Pancreas (tissue), 10 donors: Measurements from ENCODE around the gene ACOT11. TPM values are rescaled to one million over a fixed set of nuclear protein-coding genes. Genes with fewer than 3 reads are reported as not detected.

Experiments used
- ATAC-seq, 4 donors: fragments of 200-7000 bp; cut with Tn5 transposase; one replicate each; pipeline versions ENCODE4 v1.8.0 to v1.9.1; 2020; ENCODE audit warnings: mild to moderate bottlenecking in 4 of 4, moderate library complexity in 4 of 4
- DNase-seq, 6 donors: peaks; one replicate each; pipeline ENCODE4 v3.0.0-alpha.2; 2020
- FAIRE-seq: peaks from 2 replicates; lab custom pipeline; 2012; peaks lifted over from hg19 to GRCh38; lab: Jason Lieb, UNC
- H3K27ac ChIP-seq, 4 donors: fragments of 200-600 bp; sonication (generic); 1 replicate in 3 of 4; 2 replicates in 1 of 4; pipeline versions ENCODE4 v1.5.0 to v1.8.0; 2020
- H3K27me3 ChIP-seq, 4 donors: fragments of 200-600 bp; one replicate each; pipeline ENCODE4 v1.8.0; 2021
- H3K36me3 ChIP-seq, 3 donors: fragments of 200-600 bp; sonication (generic) in 1 of 3; one replicate each; pipeline versions ENCODE4 v1.5.0 to v1.8.0; 2020 to 2021
- H3K4me1 ChIP-seq, 3 donors: fragments of 200-600 bp; one replicate each; pipeline ENCODE4 v1.8.0; 2021
- H3K4me3 ChIP-seq, 4 donors: fragments of 200-600 bp; sonication (generic) in 2 of 4; one replicate each; pipeline versions ENCODE4 v1.5.0 to v1.8.0; 2020 to 2021
- H3K9me3 ChIP-seq, 4 donors: fragments of 200-600 bp; one replicate each; pipeline ENCODE4 v1.8.0; 2021
- whole genome bisulfite sequencing, 2 donors: extraction: QIAGEN DNeasy Blood & Tissue Kit; methylation state at CpG; one replicate each; pipeline ENCODE4 v1.1.7; 2013; 5-methylcytosine and 5-hydroxymethylcytosine counted together
- intact Hi-C, 3 donors: fragments of 100-400 bp; cut with DNase I; formaldehyde crosslinking; loops; one replicate each; pipeline versions ENCODE4 v1.11.1 to v1.14.2; 2022
- polyA plus RNA-seq, 2 donors: library from polyadenylated mRNA; stranded (reverse); fragments of 200-250 nt; gene quantifications; one replicate each; pipeline ENCODE4 v1.2.3, GENCODE V29; 2013
- total RNA-seq, 6 donors: library from RNA; stranded (reverse); fragmentation: NEBNext Ultra II Directional in 4 of 6; extraction: Animal tissue kit (Norgen Biotek cat#: 25700) in 4 of 6; gene quantifications; one replicate each; pipeline versions ENCODE4 v1.2.1 to v1.2.4, GENCODE V29; 2021 to 2023
- TF ChIP-seq, protein P1 (sequence below), 4 donors: fragments of 200-600 bp; sonication (generic) in 3 of 4; IDR thresholded peaks; one replicate each; pipeline versions ENCODE4 v1.5.0 to v1.8.0; 2021; ENCODE audit warnings: antibody characterized with exemption in 4 of 4
- donor health status: healthy with polysubstance abuse.
- donor health status: DM: no; HTN: no; CAD: no; lungs with moderate emphysema.
- donor health status: DM: no; HTN: no; CAD: no.
- donor health status: control.
- donor health status: control.
- donor health status: Bipolar disorder and iron deficiency.
- donor health status: DM: yes; HTN: yes; CAD: no.
- donor health status: DM: no; HTN: no; CAD: no.
- donor health status: DM: no; HTN: no; CAD: no.
- donor health status: DM: yes; HTN: yes; CAD: no.

Gene ACOT11
- total and polyA plus RNA-seq, 8 donors: 2.6 to 6.7 (median 3.1) TPM

DNA sequence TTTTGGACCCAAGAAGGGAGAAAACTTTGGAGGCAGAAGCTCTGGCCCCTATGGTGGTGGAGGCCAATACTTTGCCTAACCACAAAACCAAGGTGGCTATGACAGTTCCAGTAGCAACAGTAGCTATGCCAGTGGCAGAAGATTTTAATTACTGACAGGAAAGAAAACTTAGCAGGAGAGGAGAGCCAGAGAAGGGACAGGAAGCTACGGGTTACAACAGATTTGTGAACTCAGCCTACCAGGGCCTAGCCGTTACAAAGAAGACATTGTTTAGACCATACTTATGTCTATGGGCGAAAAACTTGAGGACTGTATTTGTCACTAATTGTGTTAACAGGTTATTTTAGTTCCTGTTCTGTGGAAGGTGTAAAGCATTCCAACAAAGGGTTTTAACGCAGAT, 10.4 kb upstream of the ACOT11 start:
- ATAC-seq (no peak), FAIRE-seq (no peak), DNase-seq (no peak)
- H3K4me3 ChIP-seq: no peak overlapping the region
- H3K4me1 ChIP-seq: no peaks in the 10 kb centered on the region
- no peaks in the 10 kb centered on the region for H3K36me3 ChIP-seq
- H3K9me3 ChIP-seq: no peaks in the 10 kb centered on the region
- H3K27me3 ChIP-seq: no peaks in the 10 kb centered on the region
- WGBS, 2 donors: 57 to 71% methylated on average over 4 of the region's 4 CpGs
- TF ChIP-seq, protein P1, sequence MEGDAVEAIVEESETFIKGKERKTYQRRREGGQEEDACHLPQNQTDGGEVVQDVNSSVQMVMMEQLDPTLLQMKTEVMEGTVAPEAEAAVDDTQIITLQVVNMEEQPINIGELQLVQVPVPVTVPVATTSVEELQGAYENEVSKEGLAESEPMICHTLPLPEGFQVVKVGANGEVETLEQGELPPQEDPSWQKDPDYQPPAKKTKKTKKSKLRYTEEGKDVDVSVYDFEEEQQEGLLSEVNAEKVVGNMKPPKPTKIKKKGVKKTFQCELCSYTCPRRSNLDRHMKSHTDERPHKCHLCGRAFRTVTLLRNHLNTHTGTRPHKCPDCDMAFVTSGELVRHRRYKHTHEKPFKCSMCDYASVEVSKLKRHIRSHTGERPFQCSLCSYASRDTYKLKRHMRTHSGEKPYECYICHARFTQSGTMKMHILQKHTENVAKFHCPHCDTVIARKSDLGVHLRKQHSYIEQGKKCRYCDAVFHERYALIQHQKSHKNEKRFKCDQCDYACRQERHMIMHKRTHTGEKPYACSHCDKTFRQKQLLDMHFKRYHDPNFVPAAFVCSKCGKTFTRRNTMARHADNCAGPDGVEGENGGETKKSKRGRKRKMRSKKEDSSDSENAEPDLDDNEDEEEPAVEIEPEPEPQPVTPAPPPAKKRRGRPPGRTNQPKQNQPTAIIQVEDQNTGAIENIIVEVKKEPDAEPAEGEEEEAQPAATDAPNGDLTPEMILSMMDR (IDR thresholded peaks at IDR 0.05): no peak
- no peak overlapping the region for H3K27ac ChIP-seq
- intact Hi-C loops: no loop called here

DNA sequence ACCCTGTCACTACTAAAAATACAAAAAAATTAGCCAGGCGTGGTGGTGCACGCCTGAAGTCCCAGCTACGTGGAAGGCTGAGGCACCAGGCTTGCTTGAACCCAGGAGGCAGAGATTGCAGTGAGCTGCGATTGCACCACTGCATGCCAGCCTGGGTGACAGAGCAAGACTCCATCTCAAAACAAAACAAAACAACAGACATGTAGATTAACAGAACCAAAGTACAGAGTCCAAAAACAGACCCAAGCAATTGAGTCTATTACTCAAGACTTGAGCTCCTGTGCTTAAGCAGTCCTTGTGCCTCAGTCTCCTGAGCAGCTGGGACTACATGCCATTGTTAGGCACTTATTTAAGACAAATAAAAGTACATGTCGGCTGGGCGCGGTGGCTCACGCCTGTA, 9.5 kb upstream of the ACOT11 start:
- ATAC-seq (no peak), FAIRE-seq (no peak), DNase-seq (peak in 1 of 6 donors; percentile 5)
- Histone ChIP-seq H3K27me3 (no peaks in the 10 kb centered on the region), H3K4me1 (no peaks in the 10 kb centered on the region), H3K4me3 (no peak overlapping the region), H3K27ac (no peak overlapping the region), H3K9me3 (no peaks in the 10 kb centered on the region), H3K36me3 (no peaks in the 10 kb centered on the region)
- intact Hi-C loops: no loop called here
- WGBS, 2 donors: 81 to 85% methylated on average over 8 of the region's 8 CpGs
- TF ChIP-seq, protein P1 (IDR thresholded peaks at IDR 0.05): no peak

DNA sequence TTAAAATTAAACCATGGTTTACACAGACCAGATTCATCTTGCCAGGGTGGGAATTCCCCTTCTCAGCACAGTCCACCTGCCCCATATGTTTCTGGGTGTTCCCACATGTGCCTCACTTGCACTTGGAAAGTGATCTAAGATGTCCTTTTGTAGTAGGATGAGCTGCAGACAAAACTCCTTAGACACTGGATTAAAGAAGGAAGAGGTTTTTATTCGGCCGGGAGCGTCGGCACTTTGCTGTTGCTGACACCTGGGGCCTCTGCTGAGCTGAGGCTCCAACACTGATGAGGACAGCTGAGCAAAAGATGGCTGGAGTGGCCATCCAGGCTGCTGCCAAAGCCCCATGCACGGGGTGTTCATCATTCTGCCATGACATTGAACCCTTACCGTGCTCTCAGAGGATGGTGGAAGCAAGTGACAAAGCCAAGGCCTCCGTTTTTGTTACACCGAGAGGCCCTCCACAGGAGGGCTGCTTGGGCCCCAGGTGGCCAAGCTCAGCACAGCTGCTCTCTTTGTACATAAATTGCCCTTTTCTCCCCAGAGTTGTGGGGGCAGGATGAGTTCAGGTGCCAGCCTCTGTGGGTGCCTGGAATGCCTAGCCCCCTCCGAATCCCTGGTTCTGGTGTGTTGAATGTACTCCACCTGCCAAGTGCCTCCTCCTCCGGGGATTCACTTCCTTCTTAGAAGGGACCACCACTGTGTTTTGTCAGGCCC, 7.3 kb upstream of the ACOT11 start:
- TF ChIP-seq, protein P1 (IDR thresholded peaks at IDR 0.05): no peak
- no peaks in the 10 kb centered on the region for H3K9me3 ChIP-seq
- FAIRE-seq (no peak), ATAC-seq (no peak), DNase-seq (peak in 1 of 6 donors; percentile 13)
- H3K4me1 ChIP-seq: no peaks in the 10 kb centered on the region
- no peak overlapping the region for H3K27ac ChIP-seq
- no peak overlapping the region for H3K4me3 ChIP-seq
- WGBS, 2 donors: 82 to 91% methylated on average over 10 of the region's 10 CpGs
- intact Hi-C loops: no loop called here
- no peaks in the 10 kb centered on the region for H3K27me3 ChIP-seq
- H3K36me3 ChIP-seq: no peaks in the 10 kb centered on the region

DNA sequence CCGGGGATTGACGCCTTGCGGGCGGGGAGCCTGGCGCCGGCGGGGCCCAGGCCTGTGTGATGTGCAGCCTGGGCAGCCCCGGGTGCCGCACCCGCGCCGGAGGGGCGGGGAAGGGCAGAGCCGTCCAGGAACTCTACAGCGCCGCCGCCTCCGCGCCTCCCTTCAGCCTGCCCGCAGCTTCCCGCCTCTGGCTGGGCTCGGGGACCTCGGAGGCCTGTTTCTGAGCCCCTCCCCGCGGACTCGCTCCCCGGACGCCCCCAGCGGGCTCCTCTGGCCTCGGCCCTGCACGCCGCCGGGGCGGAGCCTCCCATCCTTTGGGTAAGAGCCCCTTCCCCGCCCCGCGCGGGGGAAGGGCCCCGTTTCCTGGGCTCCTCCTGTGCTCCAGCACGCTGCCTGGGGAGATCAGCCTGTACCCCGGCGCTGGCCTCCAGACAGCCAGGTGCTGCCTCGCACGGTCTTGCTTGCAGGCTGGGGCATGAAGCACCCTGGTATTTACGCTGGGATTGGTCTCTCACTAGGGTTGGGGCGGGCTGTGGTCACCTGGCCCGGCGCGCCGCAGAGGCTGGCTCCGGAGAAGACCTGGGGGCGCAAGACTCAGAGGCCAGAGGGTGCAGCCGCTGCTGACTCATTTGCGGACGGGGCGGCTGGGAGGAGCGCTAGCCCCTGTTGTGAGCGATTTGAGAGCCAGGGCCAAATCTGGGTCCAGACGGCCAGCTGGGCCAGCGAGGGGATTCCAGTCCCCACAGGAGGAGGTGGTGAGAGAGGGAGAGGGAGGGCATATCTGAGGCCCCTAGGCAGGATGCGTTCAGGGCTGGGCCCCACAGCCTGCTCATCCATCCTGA, 5.7 kb upstream of the ACOT11 start:
- H3K4me3 ChIP-seq: peak overlapping the region; percentile 26 to 64 (median 38)
- peak overlapping the region; percentile 33 to 71 (median 56) for H3K27ac ChIP-seq
- H3K9me3 ChIP-seq: no peaks in the 10 kb centered on the region
- no peaks in the 10 kb centered on the region for H3K4me1 ChIP-seq
- 9 to 10% methylated on average over 43 to 61 of the region's 61 CpGs for WGBS, 2 donors
- no peak for FAIRE-seq
- H3K27me3 ChIP-seq: no peaks in the 10 kb centered on the region
- intact Hi-C loops: no loop called here
- TF ChIP-seq, protein P1 (IDR thresholded peaks at IDR 0.05): no peak
- H3K36me3 ChIP-seq: no peaks in the 10 kb centered on the region
- DNase-seq: peak; percentile 46 to 86 (median 68)
- peak; percentile 81 to 93 (median 91) for ATAC-seq
